PC-3 (cell line): ENCODE measurements around the gene FBXL5. TPM values are rescaled to one million over a fixed set of nuclear protein-coding genes. Genes with fewer than 3 reads are reported as not detected.

Experiments
- ATAC-seq: fragments of 200-7000 bp; cut with Tn5 transposase; 2 replicates; pipeline ENCODE4 v1.9.1; 2020; ENCODE audit warnings: mild to moderate bottlenecking, moderate library complexity
- BruUV-seq: library from RNA; stranded (reverse); fragments of 400-500 nt; replicated peaks from 2 replicates; lab custom pipeline; 2021; lab: Mats Ljungman, UMichigan
- CTCF ChIA-PET: fragments of 300-600 bp; sonication (Branson Sonifier 250); formaldehyde crosslinking; loops from one replicate; lab custom pipeline; 2022; ENCODE audit warnings: antibody characterized with exemption; lab: Charles Lee
- POLR2A ChIA-PET: fragments of 300-600 bp; sonication (Branson Sonifier 250); formaldehyde crosslinking; loops from one replicate; lab custom pipeline; 2022; ENCODE audit warnings: antibody characterized with exemption; ENCODE audit not compliant: unreplicated experiment; lab: Charles Lee
- DNase-seq: peaks from one replicate; pipeline ENCODE4 v3.0.0-alpha.2; 2015
- H2AFZ ChIP-seq: fragments of 300-600 bp; sonication (generic); 2 replicates; pipeline ENCODE4 v1.6.0; 2016; ENCODE audit warnings: antibody characterized with exemption, low read length
- H3F3A ChIP-seq: fragments of 300-600 bp; sonication (generic); one replicate; pipeline ENCODE4 v1.6.0; 2017; ENCODE audit warnings: antibody characterized with exemption, low read length, control low read depth, mild to moderate bottlenecking; ENCODE audit not compliant: unreplicated experiment
- H3K27ac ChIP-seq: fragments of 300-600 bp; sonication (generic); 2 replicates; pipeline ENCODE4 v1.5.1; 2016; ENCODE audit warnings: mild to moderate bottlenecking, low read length
- H3K27me3 ChIP-seq: fragments of 300-600 bp; sonication (generic); 2 replicates; pipeline ENCODE4 v1.6.1; 2016; ENCODE audit warnings: low read length, mixed read lengths
- H3K36me3 ChIP-seq: fragments of 300-600 bp; sonication (generic); 2 replicates; pipeline ENCODE4 v1.6.1; 2016; ENCODE audit warnings: low read depth, mixed run types, low read length, mixed read lengths
- H3K4me1 ChIP-seq: fragments of 300-600 bp; sonication (generic); 2 replicates; pipeline ENCODE4 v1.5.1; 2016; ENCODE audit warnings: low read length; ENCODE audit not compliant: insufficient read depth
- H3K4me2 ChIP-seq: fragments of 300-600 bp; sonication (generic); 2 replicates; pipeline ENCODE4 v1.6.0; 2016; ENCODE audit warnings: low read length
- H3K4me3 ChIP-seq: fragments of 300-600 bp; sonication (generic); 2 replicates; pipeline ENCODE4 v1.5.1; 2016; ENCODE audit warnings: mild to moderate bottlenecking, low read length, mixed read lengths
- H3K79me2 ChIP-seq: fragments of 300-600 bp; sonication (generic); 2 replicates; pipeline ENCODE4 v1.6.1; 2017; ENCODE audit warnings: low read length, mixed read lengths
- H3K9ac ChIP-seq: fragments of 300-600 bp; sonication (generic); 2 replicates; pipeline ENCODE4 v1.6.0; 2016; ENCODE audit warnings: mild to moderate bottlenecking, low read length
- H3K9me2 ChIP-seq: fragments of 300-600 bp; sonication (generic); replicated peaks from 2 replicates; pipeline ENCODE4 v1.6.1; 2016; ENCODE audit warnings: mixed run types, low read length, mixed read lengths
- H3K9me3 ChIP-seq: fragments of 300-600 bp; sonication (generic); 2 replicates; pipeline ENCODE4 v1.6.1; 2016; ENCODE audit warnings: low read length, mixed read lengths
- H4K20me1 ChIP-seq: fragments of 300-600 bp; sonication (generic); 2 replicates; pipeline ENCODE4 v1.6.1; 2016; ENCODE audit warnings: low read length, mixed read lengths
- EZH2 ChIP-seq: fragments of 300-600 bp; sonication (generic); IDR thresholded peaks from one replicate; pipeline ENCODE4 v1.6.1; 2017; ENCODE audit warnings: antibody characterized with exemption, mild to moderate bottlenecking, low read length; ENCODE audit not compliant: unreplicated experiment
- EZH2phosphoT487 ChIP-seq: fragments of 300-600 bp; sonication (generic); IDR thresholded peaks from 2 replicates; pipeline ENCODE4 v1.6.1; 2018; ENCODE audit warnings: mild to moderate bottlenecking, antibody characterized with exemption, low read length, borderline replicate concordance
- intact Hi-C: fragments of 100-400 bp; cut with micrococcal nuclease; formaldehyde crosslinking; loops from 2 replicates; pipeline ENCODE4 v1.9.0; 2023
- total RNA-seq: library from RNA; depleted of rRNA; stranded (reverse); fragments of >200 nt; gene quantifications from 2 replicates; pipeline ENCODE4 v1.2.3, GENCODE V29; 2014
- TF ChIP-seq, protein P1 (sequence below): fragments of 300-600 bp; sonication (generic); conservative IDR thresholded peaks from 2 replicates; pipeline ENCODE4 v1.5.1; 2017; ENCODE audit warnings: antibody characterized with exemption, low read depth, mild to moderate bottlenecking, low read length

FBXL5 gene
- total RNA-seq, 1 experiment from 2014 or later = 42.4 TPM

DNA sequence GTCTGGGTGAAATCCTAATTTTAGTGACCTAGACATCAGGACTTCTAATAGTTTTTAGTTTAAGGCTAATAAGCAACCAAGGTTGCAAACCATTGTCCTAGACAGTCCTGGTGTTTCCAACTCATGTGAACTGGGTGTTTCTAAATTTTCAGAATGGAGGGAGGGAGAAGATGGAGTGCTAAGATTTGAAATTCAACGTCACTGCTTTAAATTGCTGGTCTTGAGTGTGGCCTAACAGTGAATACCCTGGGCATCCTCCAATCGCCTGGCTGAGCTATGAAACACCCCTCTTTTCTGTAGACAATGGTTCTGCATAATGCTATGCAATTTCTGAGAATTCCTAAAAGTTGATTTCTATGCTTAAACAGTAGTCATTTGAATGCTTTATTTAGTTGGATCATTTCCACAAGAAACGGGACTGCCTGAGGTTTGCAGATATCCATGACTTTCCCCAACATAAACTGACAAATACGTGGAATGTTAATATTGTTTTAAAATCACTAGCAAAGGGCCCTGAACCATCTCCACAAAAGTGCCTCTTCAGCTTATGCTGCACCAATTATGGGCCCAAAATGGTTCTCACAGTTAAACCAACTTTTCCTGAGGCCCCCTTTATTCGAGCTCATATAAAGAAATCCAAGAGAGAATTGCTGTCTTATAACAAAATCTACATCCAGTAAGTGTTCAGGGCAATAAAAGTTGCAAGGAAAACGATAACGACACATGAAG lies 1.1 kb downstream of the FBXL5 start:
- intact Hi-C loops = loop anchor here (1.0 kb wide), 1 partner anchor 27 kb away; the partner anchor contains the start of gene FAM200B
- TSS peak; percentile 60 for BruUV-seq
- peaks cover 33% of the 10 kb centered on the region for H3K4me1 ChIP-seq
- DNase-seq (peak; percentile 32), ATAC-seq (peak; percentile 37)
- peak overlapping the region; percentile 20 for H3K27ac ChIP-seq
- H3K4me3 ChIP-seq = peak overlapping the region; percentile 79
- TF ChIP-seq EZH2 = no peak
- TF ChIP-seq, protein P1, sequence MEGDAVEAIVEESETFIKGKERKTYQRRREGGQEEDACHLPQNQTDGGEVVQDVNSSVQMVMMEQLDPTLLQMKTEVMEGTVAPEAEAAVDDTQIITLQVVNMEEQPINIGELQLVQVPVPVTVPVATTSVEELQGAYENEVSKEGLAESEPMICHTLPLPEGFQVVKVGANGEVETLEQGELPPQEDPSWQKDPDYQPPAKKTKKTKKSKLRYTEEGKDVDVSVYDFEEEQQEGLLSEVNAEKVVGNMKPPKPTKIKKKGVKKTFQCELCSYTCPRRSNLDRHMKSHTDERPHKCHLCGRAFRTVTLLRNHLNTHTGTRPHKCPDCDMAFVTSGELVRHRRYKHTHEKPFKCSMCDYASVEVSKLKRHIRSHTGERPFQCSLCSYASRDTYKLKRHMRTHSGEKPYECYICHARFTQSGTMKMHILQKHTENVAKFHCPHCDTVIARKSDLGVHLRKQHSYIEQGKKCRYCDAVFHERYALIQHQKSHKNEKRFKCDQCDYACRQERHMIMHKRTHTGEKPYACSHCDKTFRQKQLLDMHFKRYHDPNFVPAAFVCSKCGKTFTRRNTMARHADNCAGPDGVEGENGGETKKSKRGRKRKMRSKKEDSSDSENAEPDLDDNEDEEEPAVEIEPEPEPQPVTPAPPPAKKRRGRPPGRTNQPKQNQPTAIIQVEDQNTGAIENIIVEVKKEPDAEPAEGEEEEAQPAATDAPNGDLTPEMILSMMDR = no peak
- no peak for TF ChIP-seq EZH2phosphoT487
- ChIA-PET POLR2A (interaction anchor here (0.5 to 1.1 kb wide), 2 partner anchors 28 to 64 kb away, joined by 3 to 23 read pairs; no protein-coding TSS in a partner anchor), CTCF (no interaction called here)
- no peaks in the 10 kb centered on the region for H3K27me3 ChIP-seq
- no peaks in the 10 kb centered on the region for H3K9me3 ChIP-seq
- H2AFZ ChIP-seq = peak overlapping the region; percentile 33
- no peaks in the 10 kb centered on the region for H3K9me2 ChIP-seq
- H3K4me2 ChIP-seq = peak overlapping the region; percentile 97
- peaks cover 57% of the 10 kb centered on the region for H3K79me2 ChIP-seq
- H4K20me1 ChIP-seq = no peaks in the 10 kb centered on the region
- H3K9ac ChIP-seq = peak overlapping the region; percentile 80
- no peaks in the 10 kb centered on the region for H3K36me3 ChIP-seq
- no peaks in the 10 kb centered on the region for H3F3A ChIP-seq

DNA sequence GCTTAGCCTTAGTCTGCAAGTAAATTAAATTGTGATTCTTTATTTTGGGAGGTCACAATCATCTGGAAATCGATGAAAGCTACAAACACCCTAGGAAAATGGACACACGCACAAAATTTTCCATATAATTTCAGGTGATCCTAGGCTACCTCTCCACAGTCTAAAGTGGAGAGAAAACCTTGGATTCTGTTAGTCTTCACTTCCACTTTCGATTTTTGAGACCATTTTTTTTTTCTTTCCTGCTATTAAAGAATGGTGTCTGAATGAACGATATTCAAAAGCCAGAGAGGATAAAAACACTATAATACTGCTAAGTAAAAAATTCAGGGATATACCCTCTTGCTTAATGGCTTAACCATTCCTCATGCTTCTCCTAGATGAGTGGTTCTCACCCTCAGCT lies 1.7 kb downstream of the FBXL5 start:
- peak overlapping the region; percentile 26; the same call in 1 of the 2 replicates for H2AFZ ChIP-seq
- ATAC-seq (no peak), DNase-seq (no peak)
- no peaks in the 10 kb centered on the region for H3K9me3 ChIP-seq
- intact Hi-C loops = no loop called here
- peak overlapping the region; percentile 79 for H3K4me3 ChIP-seq
- H3K4me1 ChIP-seq = peaks cover 33% of the 10 kb centered on the region
- no peaks in the 10 kb centered on the region for H3K9me2 ChIP-seq
- no peaks in the 10 kb centered on the region for H4K20me1 ChIP-seq
- no peaks in the 10 kb centered on the region for H3K36me3 ChIP-seq
- H3K27me3 ChIP-seq = no peaks in the 10 kb centered on the region
- H3F3A ChIP-seq = no peaks in the 10 kb centered on the region
- peaks cover 63% of the 10 kb centered on the region for H3K79me2 ChIP-seq
- peak overlapping the region; percentile 97 for H3K4me2 ChIP-seq
- TF ChIP-seq, protein P1 = no peak
- peak overlapping the region; percentile 80 for H3K9ac ChIP-seq
- POLR2A ChIA-PET = interaction anchor here (0.5 kb wide), 1 partner anchor 29 kb away, joined by 3 read pairs; no protein-coding TSS in a partner anchor
- no TSS peak for BruUV-seq
- H3K27ac ChIP-seq = no peak overlapping the region
- CTCF ChIA-PET = no interaction called here

DNA sequence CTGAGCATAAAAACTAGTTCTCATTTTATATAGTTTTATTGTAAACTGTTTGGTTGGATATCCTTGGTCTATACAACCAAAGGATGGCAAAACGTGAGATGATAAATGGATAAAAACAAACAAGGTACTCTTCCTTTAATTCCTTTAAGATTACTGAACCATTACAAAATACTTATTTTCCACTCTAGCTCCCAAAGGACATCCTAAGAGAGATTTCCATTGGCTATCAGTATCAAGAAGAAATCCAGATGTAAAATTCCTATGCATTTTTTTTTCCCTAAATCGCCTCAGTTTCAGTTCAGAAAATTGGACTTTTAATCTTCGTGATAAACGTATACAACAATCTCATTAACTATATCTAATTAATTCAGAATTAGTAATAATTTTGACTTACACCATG lies 2.3 kb downstream of the FBXL5 start:
- CTCF ChIA-PET = no interaction called here
- Histone ChIP-seq H3K36me3 (no peaks in the 10 kb centered on the region), H2AFZ (no peak overlapping the region), H3K4me3 (peak overlapping the region; percentile 79), H3K9ac (peak overlapping the region; percentile 80), H4K20me1 (no peaks in the 10 kb centered on the region), H3K27ac (no peak overlapping the region), H3K27me3 (no peaks in the 10 kb centered on the region), H3K9me3 (no peaks in the 10 kb centered on the region), H3K4me1 (peaks cover 33% of the 10 kb centered on the region), H3K9me2 (no peaks in the 10 kb centered on the region), H3K79me2 (peaks cover 69% of the 10 kb centered on the region), H3F3A (no peaks in the 10 kb centered on the region), H3K4me2 (peak overlapping the region; percentile 97)
- ATAC-seq (no peak), DNase-seq (no peak)
- intact Hi-C loops = no loop called here
- no TSS peak for BruUV-seq
- TF ChIP-seq EZH2 (no peak), EZH2phosphoT487 (no peak)
- TF ChIP-seq, protein P1 = no peak
- POLR2A ChIA-PET = no interaction called here
